ENCODE results near the gene UGT1A6. TPM values are rescaled to one million over a fixed set of nuclear protein-coding genes. Genes with fewer than 3 reads are reported as not detected.
"Not testable (repeated sequence)": the region's sequence is repeated elsewhere in the genome, so short reads cannot be mapped to it uniquely, and the experiment has no call there.

The UGT1A6 gene
- total and polyA plus RNA-seq, 2 donors (not counting 1 experiment from before 2014, with no cell fraction given): not detected

GRCh38 chr2:233655043-233655442, 37.6 kb upstream of the UGT1A6 start:
- Histone ChIP-seq H4K20me1 (ENCODE audit: control insufficient read depth, extremely low read depth, insufficient read depth, low read length) (no peaks in the 10 kb centered on the region), H3K4me3 (replicated peaks in 1 of 4; ENCODE audit: control extremely low read depth in 1 of 4, insufficient read depth in 1 of 4, low read depth in 3 of 4, low read length in 4 of 4) (no peak overlapping the region), H3K36me3 (ENCODE audit: control insufficient read depth, insufficient read depth, low read length) (no peaks in the 10 kb centered on the region), H2AFZ (ENCODE audit: low read length) (no peak overlapping the region), H3K9me3 (ENCODE audit: control insufficient read depth, insufficient read depth, low read depth, low read length) (no peaks in the 10 kb centered on the region), H3K27ac (ENCODE audit: insufficient read depth, low read length) (no peak overlapping the region), H3K4me1 (ENCODE audit: control insufficient read depth, extremely low read depth, insufficient read depth, low read length) (no peaks in the 10 kb centered on the region), H3K4me2 (ENCODE audit: extremely low read depth, insufficient read depth, low read length) (no peak overlapping the region), H3K9ac (ENCODE audit: insufficient read depth, low read length) (no peak overlapping the region), H3K79me2 (ENCODE audit: control insufficient read depth, insufficient read depth, low read length) (no peaks in the 10 kb centered on the region), H3K27me3 (ENCODE audit: control insufficient read depth, insufficient read depth, low read length) (no peaks in the 10 kb centered on the region)
- no peak for TF ChIP-seq CTCF (conservative IDR thresholded peaks at IDR 0.05 in 1 of 2, IDR thresholded peaks at IDR 0.05 in 1 of 2; ENCODE audit: low read depth in 1 of 2, low read length in 2 of 2)
- TF ChIP-seq EZH2 (IDR thresholded peaks at IDR 0.05; ENCODE audit: low read length, missing control alignments): no peak
- no peak for DNase-seq (ENCODE audit: low read depth in 2 of 2)

GRCh38 chr2:233655943-233656342, 36.7 kb upstream of the UGT1A6 start:
- not testable (repeated sequence) for H3K9me3 ChIP-seq (ENCODE audit: control insufficient read depth, insufficient read depth, low read depth, low read length); DNase-seq (ENCODE audit: low read depth in 2 of 2); H3K27me3 ChIP-seq (ENCODE audit: control insufficient read depth, insufficient read depth, low read length); H3K79me2 ChIP-seq (ENCODE audit: control insufficient read depth, insufficient read depth, low read length); H3K4me3 ChIP-seq (replicated peaks in 1 of 4; ENCODE audit: control extremely low read depth in 1 of 4, insufficient read depth in 1 of 4, low read depth in 3 of 4, low read length in 4 of 4); H3K36me3 ChIP-seq (ENCODE audit: control insufficient read depth, insufficient read depth, low read length); H3K4me2 ChIP-seq (ENCODE audit: extremely low read depth, insufficient read depth, low read length); H3K9ac ChIP-seq (ENCODE audit: insufficient read depth, low read length); H4K20me1 ChIP-seq (ENCODE audit: control insufficient read depth, extremely low read depth, insufficient read depth, low read length); H2AFZ ChIP-seq (ENCODE audit: low read length); H3K27ac ChIP-seq (ENCODE audit: insufficient read depth, low read length); H3K4me1 ChIP-seq (ENCODE audit: control insufficient read depth, extremely low read depth, insufficient read depth, low read length)

GRCh38 chr2:233656443-233656842, 36.2 kb upstream of the UGT1A6 start:
- DNase-seq (ENCODE audit: low read depth in 2 of 2): no peak
- Histone ChIP-seq H3K4me1 (ENCODE audit: control insufficient read depth, extremely low read depth, insufficient read depth, low read length) (no peaks in the 10 kb centered on the region), H3K27me3 (ENCODE audit: control insufficient read depth, insufficient read depth, low read length) (no peaks in the 10 kb centered on the region), H3K4me2 (ENCODE audit: extremely low read depth, insufficient read depth, low read length) (no peak overlapping the region), H3K9me3 (ENCODE audit: control insufficient read depth, insufficient read depth, low read depth, low read length) (no peaks in the 10 kb centered on the region), H2AFZ (ENCODE audit: low read length) (no peak overlapping the region), H3K27ac (ENCODE audit: insufficient read depth, low read length) (no peak overlapping the region), H3K79me2 (ENCODE audit: control insufficient read depth, insufficient read depth, low read length) (no peaks in the 10 kb centered on the region), H3K36me3 (ENCODE audit: control insufficient read depth, insufficient read depth, low read length) (no peaks in the 10 kb centered on the region), H3K4me3 (replicated peaks in 1 of 4; ENCODE audit: control extremely low read depth in 1 of 4, insufficient read depth in 1 of 4, low read depth in 3 of 4, low read length in 4 of 4) (no peak overlapping the region), H4K20me1 (ENCODE audit: control insufficient read depth, extremely low read depth, insufficient read depth, low read length) (no peaks in the 10 kb centered on the region), H3K9ac (ENCODE audit: insufficient read depth, low read length) (no peak overlapping the region)
- TF ChIP-seq CTCF (conservative IDR thresholded peaks at IDR 0.05 in 1 of 2, IDR thresholded peaks at IDR 0.05 in 1 of 2; ENCODE audit: low read depth in 1 of 2, low read length in 2 of 2) (no peak), EZH2 (IDR thresholded peaks at IDR 0.05; ENCODE audit: low read length, missing control alignments) (no peak)

All from fibroblast of lung (primary cell).